H1 (cell line): ENCODE data around the gene ODF4.

ENCODE experiments used
- EZH2 ChIP-seq: fragments of 200-600 bp; sonication (generic); IDR thresholded peaks from 2 replicates; pipeline ENCODE4 v1.7.1; 2012; ENCODE audit warnings: low read depth, mild to moderate bottlenecking, moderate library complexity, low read length, inconsistent platforms; ENCODE audit not compliant: severe bottlenecking
- KDM1A ChIP-seq: fragments of 200-600, 300-600 bp; sonication (generic); IDR thresholded peaks from 2 replicates; pipeline ENCODE4 v1.7.1; 2016; ENCODE audit warnings: mild to moderate bottlenecking, low read length, borderline replicate concordance
- NRF1 ChIP-seq: IDR thresholded peaks from 2 replicates; pipeline ENCODE4 v1.6.1; 2011; ENCODE audit warnings: mild to moderate bottlenecking, low read depth, low read length, improper control_type of control experiment
- POLR2A ChIP-seq, 2 experiments: IDR thresholded peaks; 1 replicate in 1 of 2; 2 replicates in 1 of 2; pipeline ENCODE4 v1.6.1; 2011; ENCODE audit warnings: low read depth in 2 of 2, low read length in 2 of 2, mild to moderate bottlenecking in 2 of 2; ENCODE audit errors: control extremely low read depth in 1 of 2
- POLR2AphosphoS5 ChIP-seq: IDR thresholded peaks from 2 replicates; pipeline ENCODE4 v1.6.1; 2011; ENCODE audit warnings: low read depth, low read length
- RAD21 ChIP-seq, 2 experiments: IDR thresholded peaks in 1 of 2; conservative IDR thresholded peaks in 1 of 2; 2 replicates each; pipeline ENCODE4 v1.6.1; 2011; ENCODE audit warnings: low read depth in 2 of 2, low read length in 2 of 2, improper control_type of control experiment in 1 of 2, inconsistent platforms in 1 of 2, mild to moderate bottlenecking in 1 of 2, moderate library complexity in 1 of 2
- SP1 ChIP-seq: IDR thresholded peaks from 2 replicates; pipeline ENCODE4 v1.6.1; 2011; ENCODE audit warnings: low read depth, low read length
- TF ChIP-seq, protein P1 (sequence below), 3 experiments: IDR thresholded peaks; 1 replicate in 2 of 3; 2 replicates in 1 of 3; pipeline versions ENCODE4 v1.5.1 to v1.6.1; 2011; ENCODE audit warnings: low read length in 3 of 3, mild to moderate bottlenecking in 3 of 3, inconsistent platforms in 2 of 3, low read depth in 1 of 3, moderate library complexity in 1 of 3; ENCODE audit not compliant: insufficient read depth in 1 of 3; ENCODE audit errors: control extremely low read depth in 1 of 3

DNA sequence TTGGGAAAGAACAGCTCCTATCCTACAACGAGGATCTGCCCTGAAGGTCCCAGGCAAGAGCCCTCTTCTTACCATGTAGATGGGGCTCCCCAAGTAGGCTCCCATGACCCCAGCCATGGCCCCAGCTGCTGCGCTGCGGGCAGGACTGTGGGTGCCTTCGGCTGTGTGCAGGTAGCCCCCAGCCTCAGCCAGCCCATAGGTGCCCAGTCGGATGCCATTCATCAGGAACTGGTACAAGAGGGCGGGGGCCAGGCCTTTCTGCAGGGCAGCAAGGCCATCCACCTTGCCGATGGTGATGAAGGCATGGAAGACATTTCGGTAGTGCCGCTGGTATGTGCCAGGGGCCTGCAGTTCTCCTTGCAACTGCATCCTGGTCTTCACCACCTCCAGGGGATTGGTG lies 45.3 kb upstream of the ODF4 start:
- TF ChIP-seq, protein P1, sequence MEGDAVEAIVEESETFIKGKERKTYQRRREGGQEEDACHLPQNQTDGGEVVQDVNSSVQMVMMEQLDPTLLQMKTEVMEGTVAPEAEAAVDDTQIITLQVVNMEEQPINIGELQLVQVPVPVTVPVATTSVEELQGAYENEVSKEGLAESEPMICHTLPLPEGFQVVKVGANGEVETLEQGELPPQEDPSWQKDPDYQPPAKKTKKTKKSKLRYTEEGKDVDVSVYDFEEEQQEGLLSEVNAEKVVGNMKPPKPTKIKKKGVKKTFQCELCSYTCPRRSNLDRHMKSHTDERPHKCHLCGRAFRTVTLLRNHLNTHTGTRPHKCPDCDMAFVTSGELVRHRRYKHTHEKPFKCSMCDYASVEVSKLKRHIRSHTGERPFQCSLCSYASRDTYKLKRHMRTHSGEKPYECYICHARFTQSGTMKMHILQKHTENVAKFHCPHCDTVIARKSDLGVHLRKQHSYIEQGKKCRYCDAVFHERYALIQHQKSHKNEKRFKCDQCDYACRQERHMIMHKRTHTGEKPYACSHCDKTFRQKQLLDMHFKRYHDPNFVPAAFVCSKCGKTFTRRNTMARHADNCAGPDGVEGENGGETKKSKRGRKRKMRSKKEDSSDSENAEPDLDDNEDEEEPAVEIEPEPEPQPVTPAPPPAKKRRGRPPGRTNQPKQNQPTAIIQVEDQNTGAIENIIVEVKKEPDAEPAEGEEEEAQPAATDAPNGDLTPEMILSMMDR (IDR thresholded peaks at IDR 0.05; ENCODE audit: control extremely low read depth in 1 of 3, insufficient read depth in 1 of 3, low read depth in 1 of 3, low read length in 3 of 3): no peak
- TF ChIP-seq SP1 (no peak), POLR2A (IDR thresholded peaks at IDR 0.05; ENCODE audit: control extremely low read depth in 1 of 2, low read depth in 2 of 2, low read length in 2 of 2) (no peak), RAD21 (IDR thresholded peaks at IDR 0.05 in 1 of 2, conservative IDR thresholded peaks at IDR 0.05 in 1 of 2; ENCODE audit: low read depth in 2 of 2, low read length in 2 of 2) (no peak), EZH2 (no peak), NRF1 (no peak), POLR2AphosphoS5 (no peak), KDM1A (no peak)
